Stimulated activated CD8-positive, alpha-beta memory T cell treated with anti-CD3 and anti-CD28 coated beads, Interleukin-4, amount 100 ng/mL, for 1 hour (primary cell): Measurements from ENCODE around the gene CLDN5.

Source experiments
- DNase-seq, 2 donors: peaks; one replicate each; pipeline ENCODE4 v3.0.0-alpha.2; 2020; ENCODE audit warnings: low read depth in 2 of 2, low spot score in 1 of 2

CLDN5 gene

DNA sequence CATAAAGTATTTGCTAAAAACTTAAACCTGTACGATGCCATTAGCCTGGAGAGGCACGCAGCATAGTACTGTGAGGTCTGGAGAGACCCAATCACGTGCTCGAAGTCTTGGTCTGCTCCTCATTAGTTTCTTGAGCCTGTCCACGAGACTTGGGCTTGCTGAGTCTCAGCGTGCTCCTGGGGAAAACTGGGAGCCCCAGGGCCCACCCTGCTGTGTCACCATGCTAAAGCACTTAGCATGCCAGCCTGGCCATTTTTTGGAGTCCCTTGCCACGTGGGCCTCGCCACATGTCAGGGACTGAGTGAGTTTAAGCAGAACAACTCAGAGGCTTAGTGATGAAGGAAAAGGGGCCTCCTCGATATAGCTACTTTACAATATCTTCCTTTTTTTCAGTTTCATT, 41.9 kb downstream of the CLDN5 start:
- DNase-seq = no peak

DNA sequence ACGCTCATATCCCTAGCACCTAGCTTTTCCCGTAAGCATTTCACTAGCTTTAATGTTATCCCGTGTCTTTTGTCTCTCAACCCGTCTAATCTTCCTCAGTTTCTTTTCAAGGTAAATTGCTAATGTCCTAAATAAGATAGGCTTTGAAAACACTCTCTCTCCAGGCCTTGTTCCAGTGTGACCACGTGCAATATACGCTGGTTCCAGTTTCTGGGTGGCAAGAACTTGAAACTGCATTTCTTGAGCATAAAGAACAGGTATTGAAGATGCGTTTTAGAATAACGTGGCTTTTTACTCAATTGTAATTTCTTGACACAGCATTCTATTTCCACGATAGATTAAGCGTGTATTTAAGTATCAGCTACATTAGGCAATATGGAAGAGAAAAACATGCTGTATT, 43.4 kb downstream of the CLDN5 start:
- no peak for DNase-seq

DNA sequence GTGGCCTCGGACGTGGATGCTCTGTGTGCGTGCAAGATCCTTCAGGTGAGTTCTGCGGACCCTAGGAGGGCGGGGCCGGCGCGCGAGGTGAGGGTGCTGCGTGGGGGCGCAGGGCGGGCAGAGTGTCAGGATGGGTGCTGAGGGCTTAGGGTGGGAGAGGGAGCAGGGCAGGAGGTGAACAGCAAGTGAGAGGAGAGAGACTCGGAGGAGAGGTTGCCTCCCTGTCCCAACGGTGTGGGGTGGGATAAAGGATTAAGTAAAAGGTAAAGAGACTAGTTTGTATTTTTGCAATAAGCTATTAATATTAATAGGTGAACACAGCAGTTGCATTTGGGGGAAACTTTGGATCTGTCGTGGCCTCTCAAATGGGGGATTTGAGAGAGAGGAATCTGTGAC, 44.0 kb downstream of the CLDN5 start:
- no peak for DNase-seq

DNA sequence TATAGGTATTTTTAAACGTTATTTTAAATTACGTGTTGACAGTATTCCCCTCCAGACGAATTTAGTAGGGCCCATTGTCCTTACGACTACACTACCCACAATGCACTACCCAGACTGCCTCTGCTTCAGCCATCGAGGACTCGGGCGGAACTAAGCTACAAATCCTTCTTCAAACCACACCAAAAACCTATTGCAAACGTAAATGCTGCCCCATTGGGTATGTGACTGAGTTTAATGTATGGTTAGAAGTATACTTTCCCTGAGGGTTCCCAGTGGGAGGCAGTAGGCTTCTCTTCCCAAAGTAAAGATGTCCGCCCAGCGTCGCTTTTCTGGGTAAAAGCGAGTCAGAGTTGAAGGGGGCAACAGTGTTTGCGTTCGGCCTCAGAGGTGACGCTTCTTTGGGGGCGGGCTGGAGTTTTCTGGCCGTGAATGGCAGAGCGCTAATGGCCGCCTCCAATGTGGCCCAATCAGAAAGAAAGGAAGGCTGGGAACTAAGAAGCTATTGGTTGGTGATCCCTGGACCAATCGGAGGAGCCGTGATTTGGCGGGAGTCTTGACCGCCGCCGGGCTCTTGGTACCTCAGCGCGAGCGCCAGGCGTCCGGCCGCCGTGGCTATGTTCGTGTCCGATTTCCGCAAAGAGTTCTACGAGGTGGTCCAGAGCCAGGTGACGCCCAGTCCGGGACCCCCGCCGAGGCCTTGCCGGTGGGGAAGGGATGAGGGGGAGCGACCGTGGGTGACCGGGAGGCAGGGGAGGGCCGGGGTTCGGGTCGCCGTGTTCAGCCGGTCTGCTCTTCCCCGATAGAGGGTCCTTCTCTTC, 44.6 kb downstream of the CLDN5 start, which contains the start of gene CDC45:
CDC45 (plus strand) TSS at position 566 of the 818 bp plus-strand sequence; CDS start at position 615, 49 bp downstream.
- peak; percentile 86 for DNase-seq

DNA sequence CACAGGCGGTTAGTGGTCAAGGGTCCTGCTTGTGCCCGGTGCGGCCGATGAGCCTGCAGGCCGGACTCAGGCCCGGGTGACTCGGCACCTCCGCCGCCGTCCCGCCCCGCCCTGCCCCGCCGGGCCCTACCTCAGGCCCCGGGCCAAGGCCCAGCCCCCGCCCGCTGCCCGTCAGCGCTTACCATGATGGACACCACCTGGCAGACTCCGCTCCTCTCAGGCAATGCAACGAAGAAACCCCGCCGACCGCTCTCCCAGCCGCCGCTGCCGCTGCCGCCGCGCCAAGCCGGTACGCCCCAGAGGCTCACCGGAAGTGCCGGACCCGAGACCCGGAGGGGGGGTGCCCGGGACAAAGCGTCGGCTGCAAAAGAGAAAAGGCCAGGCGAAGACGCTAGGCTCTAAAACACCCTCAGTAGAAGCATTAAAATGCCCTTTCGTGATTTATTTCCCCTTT, 45.3 kb downstream of the CLDN5 start, which contains the start of gene UFD1:
UFD1 (minus strand) TSS at position 293 of the 454 bp plus-strand sequence; CDS start at position 185, 108 bp downstream.
- peak; percentile 36 to 64 for DNase-seq

DNA sequence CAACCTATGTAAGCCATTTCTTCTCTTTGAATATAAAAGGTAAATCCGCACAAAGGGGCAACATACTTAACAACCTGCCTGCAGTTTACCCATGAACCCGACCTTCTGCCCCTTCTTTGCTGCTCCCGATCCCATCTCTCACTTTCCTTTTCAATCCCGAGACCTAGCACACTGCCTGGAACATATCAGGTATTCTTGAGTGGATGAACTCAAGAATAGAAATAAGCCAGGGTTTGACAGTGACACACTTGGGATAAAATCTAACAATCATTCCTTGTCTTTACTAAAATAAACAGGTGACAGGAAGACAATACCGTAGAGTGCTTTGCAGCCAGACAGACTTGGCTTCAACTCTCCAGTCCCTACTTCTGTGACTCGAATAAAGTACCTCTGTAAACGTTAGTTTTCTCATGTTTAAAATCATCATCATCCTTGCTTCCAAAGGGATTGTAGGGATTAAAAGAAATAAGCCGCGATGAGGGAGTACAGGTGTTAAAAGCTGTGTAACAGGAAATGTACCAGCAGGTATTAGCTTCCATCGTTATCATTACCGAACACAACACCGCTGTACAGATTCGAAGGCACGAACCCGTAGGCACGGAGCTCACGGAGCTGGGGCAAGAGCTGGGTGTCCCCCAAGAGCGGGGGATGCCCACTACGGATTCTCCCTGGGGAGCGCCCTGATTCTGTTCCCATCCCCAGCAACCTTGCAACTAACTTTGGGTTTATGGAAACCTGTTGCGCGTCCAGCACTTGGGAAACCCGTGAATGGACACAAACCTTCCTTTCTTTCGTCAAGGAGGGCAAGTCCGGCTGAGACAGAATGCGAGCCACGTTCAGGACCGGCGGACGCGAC, 45.9 kb downstream of the CLDN5 start:
- DNase-seq = no peak

DNA sequence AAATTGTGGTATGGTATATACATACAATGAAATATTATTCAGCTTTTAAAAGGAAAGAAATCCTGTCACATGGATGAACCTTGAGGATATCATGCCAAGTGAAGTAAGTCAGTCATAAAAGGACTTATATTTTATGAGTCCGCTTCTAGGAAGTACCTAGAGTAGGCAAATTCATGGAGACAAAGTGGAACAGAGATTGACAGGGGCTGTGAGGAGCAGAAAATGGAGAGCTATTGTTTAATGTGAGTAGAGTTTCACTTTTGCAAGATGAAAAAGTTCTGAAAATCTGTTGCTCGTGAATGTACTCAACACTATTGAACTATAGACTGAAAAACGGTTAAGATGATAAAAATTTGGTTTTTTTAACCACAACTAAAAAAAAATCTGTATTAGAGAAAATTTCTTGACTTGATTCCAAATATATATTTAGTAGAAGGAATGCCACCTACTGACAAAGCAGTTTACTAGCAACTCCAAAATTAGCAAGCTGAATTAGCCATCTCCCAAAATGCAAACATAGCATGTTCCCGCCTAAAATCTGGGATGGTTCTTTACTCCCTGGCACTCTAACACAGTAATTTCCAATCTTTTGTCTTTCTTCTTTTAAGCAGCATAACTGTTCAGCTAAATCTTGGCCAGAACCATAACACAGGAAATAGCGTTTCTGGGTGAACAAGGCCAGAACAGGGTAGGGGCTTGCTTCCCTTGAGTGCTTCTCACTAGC, 46.7 kb downstream of the CLDN5 start:
- no peak for DNase-seq

DNA sequence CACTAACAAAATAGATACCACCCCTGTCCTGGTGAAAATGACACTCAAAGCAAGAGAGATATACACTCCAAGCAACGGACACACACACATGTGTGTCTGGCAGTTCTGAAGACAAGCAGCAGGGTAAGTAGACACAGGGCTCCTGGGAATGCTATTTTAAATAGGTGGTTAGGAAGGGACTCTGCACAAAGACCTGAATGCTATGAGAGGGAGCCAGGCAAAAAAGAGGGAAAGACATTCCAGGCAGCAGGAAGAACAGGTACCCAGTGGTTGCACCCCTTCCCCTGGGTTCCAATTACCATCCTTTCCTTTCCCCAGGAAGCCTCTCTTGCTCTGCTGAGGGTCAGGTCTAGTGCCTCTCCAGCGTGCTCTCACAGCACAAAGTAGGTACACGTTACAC, 48.2 kb downstream of the CLDN5 start:
- no peak for DNase-seq

DNA sequence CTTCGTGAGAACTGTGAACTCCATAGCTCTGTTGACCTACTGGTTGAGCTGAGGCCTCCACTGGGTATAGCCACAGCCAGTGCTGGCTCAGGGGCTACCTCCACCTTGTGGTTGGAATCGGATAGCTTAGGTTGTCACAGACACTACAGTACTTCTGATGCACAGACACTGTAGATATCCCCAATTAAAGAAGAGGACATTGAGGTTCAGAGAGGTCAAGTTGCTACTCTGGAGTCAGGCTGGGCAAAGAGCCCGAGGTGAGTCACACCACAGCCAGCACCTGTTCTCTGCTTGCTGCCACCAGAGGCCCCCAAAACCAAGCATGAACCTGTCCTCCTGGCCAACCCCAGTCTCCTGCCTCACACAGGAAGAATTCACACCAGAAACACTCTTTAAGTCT, 50.6 kb downstream of the CLDN5 start:
- no peak for DNase-seq
